ENCODE data around the gene RARB. TPM values are rescaled to one million over a fixed set of nuclear protein-coding genes. Genes with fewer than 3 reads are reported as not detected.

RARB gene
- total and polyA plus RNA-seq, 9 of the 15 experiments (the other 6 are each of a cell fraction or from before 2014, with no cell fraction given), result 0.15 to 1.3 (median 0.27) TPM

DNA sequence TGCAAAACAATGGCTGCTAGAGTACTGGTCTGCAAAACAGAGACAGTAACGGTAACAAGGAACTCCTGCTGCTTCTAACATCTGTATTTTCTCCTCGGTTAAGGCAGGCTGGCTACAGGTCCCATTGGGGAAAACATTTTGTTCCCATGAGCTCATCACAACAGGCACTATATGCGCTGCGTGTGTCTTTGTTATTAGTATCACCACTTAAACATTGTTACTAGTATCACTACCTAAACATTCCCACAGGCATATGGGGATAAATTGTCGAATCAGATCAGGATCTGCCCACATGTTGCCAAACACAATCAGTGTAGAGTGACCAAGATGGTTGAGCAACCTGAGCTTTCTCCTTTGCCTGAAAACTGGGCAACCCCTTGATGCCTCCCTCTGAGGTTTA is 159.5 kb downstream of the RARB start:
- no peaks in the 10 kb centered on the region for H3K36me3 ChIP-seq (ENCODE audit: control insufficient read depth, insufficient read depth, low read length)
- FAIRE-seq, result no peak
- no TSS peak for BruUV-seq (replicated peaks)
- H2AFZ ChIP-seq (ENCODE audit: low read depth, low read length), result no peak overlapping the region
- intact Hi-C loops (cut with micrococcal nuclease) (no loop called here), in situ Hi-C loops (cut with MboI) (no loop called here)
- H4K20me1 ChIP-seq (replicated peaks; ENCODE audit: control insufficient read depth, insufficient read depth, low read length), result no peaks in the 10 kb centered on the region
- DNase-seq (ENCODE audit: extremely low read depth in 1 of 4, low spot score in 3 of 4), result no peak
- H3K27me3 ChIP-seq (ENCODE audit: control insufficient read depth in 2 of 2, insufficient read depth in 2 of 2, low read length in 2 of 2), result peaks cover 19 to 41% of the 10 kb centered on the region in 2 experiments
- H3K4me1 ChIP-seq (replicated peaks in 1 of 2; ENCODE audit: control insufficient read depth in 2 of 2, insufficient read depth in 2 of 2, low read length in 2 of 2), result peaks cover 0 to 14% of the 10 kb centered on the region in 2 experiments; a peak in 3 of 5 replicates
- no peaks in the 10 kb centered on the region for H3K9me3 ChIP-seq (replicated peaks; ENCODE audit: control insufficient read depth, insufficient read depth, low read depth, low read length)
- H3K9ac ChIP-seq (ENCODE audit: insufficient read depth in 1 of 2, low read depth in 2 of 2, low read length in 2 of 2), result no peak overlapping the region
- ChIA-PET POLR2A (interaction anchor here (1.0 kb wide), 1 partner anchor 14 kb away, joined by 4 read pairs; no protein-coding TSS in a partner anchor), CTCF (ENCODE audit: low intra/inter-chr PET ratio) (no interaction called here)
- H3K79me2 ChIP-seq (ENCODE audit: control insufficient read depth, insufficient read depth, low read length), result no peaks in the 10 kb centered on the region
- WGBS (ENCODE audit: insufficient coverage, low coverage, missing lambda C conversion rate), result 17% methylated on average over 5 of the region's 5 CpGs
- no peak overlapping the region for H3K27ac ChIP-seq (ENCODE audit: extremely low read depth, low read depth, low read length)
- ATAC-seq, result no peak
- no peak overlapping the region for H3K4me2 ChIP-seq (ENCODE audit: insufficient read depth, low read length)
- H3K9me1 ChIP-seq (ENCODE audit: control insufficient read depth, insufficient read depth, low read length), result no peaks in the 10 kb centered on the region
- no peak overlapping the region for H3K4me3 ChIP-seq
- TF ChIP-seq, protein P1, sequence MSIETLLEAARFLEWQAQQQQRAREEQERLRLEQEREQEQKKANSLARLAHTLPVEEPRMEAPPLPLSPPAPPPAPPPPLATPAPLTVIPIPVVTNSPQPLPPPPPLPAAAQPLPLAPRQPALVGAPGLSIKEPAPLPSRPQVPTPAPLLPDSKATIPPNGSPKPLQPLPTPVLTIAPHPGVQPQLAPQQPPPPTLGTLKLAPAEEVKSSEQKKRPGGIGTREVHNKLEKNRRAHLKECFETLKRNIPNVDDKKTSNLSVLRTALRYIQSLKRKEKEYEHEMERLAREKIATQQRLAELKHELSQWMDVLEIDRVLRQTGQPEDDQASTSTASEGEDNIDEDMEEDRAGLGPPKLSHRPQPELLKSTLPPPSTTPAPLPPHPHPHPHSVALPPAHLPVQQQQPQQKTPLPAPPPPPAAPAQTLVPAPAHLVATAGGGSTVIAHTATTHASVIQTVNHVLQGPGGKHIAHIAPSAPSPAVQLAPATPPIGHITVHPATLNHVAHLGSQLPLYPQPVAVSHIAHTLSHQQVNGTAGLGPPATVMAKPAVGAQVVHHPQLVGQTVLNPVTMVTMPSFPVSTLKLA (conservative IDR thresholded peaks at IDR 0.05), result no peak
- TF ChIP-seq ZNF696 (CRISPR knock-in tag; conservative IDR thresholded peaks at IDR 0.05) (no peak), TBP (optimal IDR thresholded peaks at IDR 0.05; ENCODE audit: low read depth, low read length) (no peak), RERE (CRISPR knock-in tag; IDR thresholded peaks at IDR 0.05; ENCODE audit: borderline replicate concordance) (no peak), HMG20A (CRISPR knock-in tag; conservative IDR thresholded peaks at IDR 0.05) (no peak), REST (IDR thresholded peaks at IDR 0.05; ENCODE audit: borderline replicate concordance) (no peak), REST (CRISPR knock-in tag; IDR thresholded peaks at IDR 0.05; ENCODE audit: low read depth) (no peak)

Measured in K562 (cell line).